Upper lobe of right lung (tissue), 1 donor: ENCODE data around the gene ZBTB44. TPM values are rescaled to one million over a fixed set of nuclear protein-coding genes. Genes with fewer than 3 reads are reported as not detected.

ENCODE experiments used
- ATAC-seq: fragments of 200-7000 bp; cut with Tn5 transposase; one replicate; pipeline ENCODE4 v1.9.1; 2020; ENCODE audit warnings: mild to moderate bottlenecking, moderate library complexity
- DNase-seq: peaks from one replicate; pipeline ENCODE4 v3.0.0-alpha.2; 2020
- H3K27ac ChIP-seq: fragments of 200-600 bp; one replicate; pipeline ENCODE4 v1.8.0; 2022
- H3K27me3 ChIP-seq: fragments of 200-600 bp; one replicate; pipeline ENCODE4 v1.8.0; 2022; ENCODE audit warnings: mild to moderate bottlenecking
- H3K36me3 ChIP-seq: fragments of 200-600 bp; one replicate; pipeline ENCODE4 v1.8.0; 2022
- H3K4me1 ChIP-seq: fragments of 200-600 bp; one replicate; pipeline ENCODE4 v1.8.0; 2022
- H3K4me3 ChIP-seq: fragments of 200-600 bp; one replicate; pipeline ENCODE4 v1.8.0; 2022; ENCODE audit warnings: mild to moderate bottlenecking
- H3K9me3 ChIP-seq: fragments of 200-600 bp; one replicate; pipeline ENCODE4 v1.8.0; 2022
- intact Hi-C: fragments of 100-400 bp; cut with DNase I; formaldehyde crosslinking; loops from one replicate; pipeline ENCODE4 v1.11.0; 2022
- total RNA-seq: library from RNA; stranded (reverse); fragmentation: NEBNext Ultra II Directional; extraction: Animal tissue kit (Norgen Biotek cat#: 25700); gene quantifications from one replicate; pipeline ENCODE4 v1.2.1, GENCODE V29; 2021
- TF ChIP-seq, protein P1 (sequence below): fragments of 200-600 bp; IDR thresholded peaks from one replicate; pipeline ENCODE4 v1.8.0; 2022; ENCODE audit warnings: antibody characterized with exemption
- donor health status: DM: no; HTN: yes; CAD: no; lungs with severe emphysema.

ZBTB44 gene
- total RNA-seq, 1 donor from 2014 or later: 52.9 TPM

DNA sequence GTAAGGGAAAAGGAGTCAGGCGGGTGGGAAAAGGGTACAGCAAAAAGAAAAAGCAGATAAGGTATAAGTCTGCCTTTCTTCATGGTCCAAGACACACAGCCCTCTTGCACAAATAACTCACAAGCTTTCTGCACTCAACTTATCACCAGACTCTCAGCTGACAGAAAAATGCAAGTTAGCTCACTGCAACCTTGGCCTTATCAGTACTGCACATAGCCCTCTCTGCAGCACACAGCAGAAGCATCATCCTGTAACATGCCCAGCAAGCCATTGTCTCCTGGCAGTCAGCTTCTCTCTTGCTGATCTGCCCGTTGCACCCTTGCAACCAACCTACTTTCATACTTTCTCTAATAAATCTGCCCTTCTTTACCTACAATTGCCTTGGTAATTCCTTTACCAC lies 5.8 kb downstream of the ZBTB44 start:
- DNase-seq (no peak), ATAC-seq (no peak)
- Histone ChIP-seq H3K4me1 (peaks cover 22% of the 10 kb centered on the region), H3K4me3 (no peak overlapping the region), H3K36me3 (no peaks in the 10 kb centered on the region), H3K9me3 (no peaks in the 10 kb centered on the region), H3K27me3 (no peaks in the 10 kb centered on the region), H3K27ac (no peak overlapping the region)
- intact Hi-C loops: no loop called here
- TF ChIP-seq, protein P1, sequence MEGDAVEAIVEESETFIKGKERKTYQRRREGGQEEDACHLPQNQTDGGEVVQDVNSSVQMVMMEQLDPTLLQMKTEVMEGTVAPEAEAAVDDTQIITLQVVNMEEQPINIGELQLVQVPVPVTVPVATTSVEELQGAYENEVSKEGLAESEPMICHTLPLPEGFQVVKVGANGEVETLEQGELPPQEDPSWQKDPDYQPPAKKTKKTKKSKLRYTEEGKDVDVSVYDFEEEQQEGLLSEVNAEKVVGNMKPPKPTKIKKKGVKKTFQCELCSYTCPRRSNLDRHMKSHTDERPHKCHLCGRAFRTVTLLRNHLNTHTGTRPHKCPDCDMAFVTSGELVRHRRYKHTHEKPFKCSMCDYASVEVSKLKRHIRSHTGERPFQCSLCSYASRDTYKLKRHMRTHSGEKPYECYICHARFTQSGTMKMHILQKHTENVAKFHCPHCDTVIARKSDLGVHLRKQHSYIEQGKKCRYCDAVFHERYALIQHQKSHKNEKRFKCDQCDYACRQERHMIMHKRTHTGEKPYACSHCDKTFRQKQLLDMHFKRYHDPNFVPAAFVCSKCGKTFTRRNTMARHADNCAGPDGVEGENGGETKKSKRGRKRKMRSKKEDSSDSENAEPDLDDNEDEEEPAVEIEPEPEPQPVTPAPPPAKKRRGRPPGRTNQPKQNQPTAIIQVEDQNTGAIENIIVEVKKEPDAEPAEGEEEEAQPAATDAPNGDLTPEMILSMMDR: no peak

DNA sequence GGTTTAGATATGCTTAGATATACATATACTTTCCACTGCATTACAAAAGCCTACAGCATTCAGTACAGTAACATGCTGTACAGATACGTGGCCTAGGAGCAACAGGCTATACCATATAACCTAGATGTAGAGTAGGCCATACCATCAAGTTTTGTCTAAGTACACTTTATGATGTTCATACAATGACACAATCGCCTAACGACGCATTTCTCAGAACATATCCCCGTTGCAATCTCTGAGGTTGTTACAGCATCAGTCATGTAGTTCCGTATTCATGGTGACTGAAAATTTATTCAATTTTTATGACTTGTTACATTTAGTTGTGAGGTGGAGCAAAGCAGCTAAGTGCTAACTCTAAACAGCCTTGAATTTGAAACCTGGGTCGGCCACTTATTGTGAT lies 6.7 kb downstream of the ZBTB44 start:
- Histone ChIP-seq H3K27me3 (no peaks in the 10 kb centered on the region), H3K27ac (no peak overlapping the region), H3K4me1 (peaks cover 22% of the 10 kb centered on the region), H3K9me3 (no peaks in the 10 kb centered on the region), H3K4me3 (no peak overlapping the region), H3K36me3 (no peaks in the 10 kb centered on the region)
- intact Hi-C loops: no loop called here
- TF ChIP-seq, protein P1: no peak
- DNase-seq (no peak), ATAC-seq (no peak)

DNA sequence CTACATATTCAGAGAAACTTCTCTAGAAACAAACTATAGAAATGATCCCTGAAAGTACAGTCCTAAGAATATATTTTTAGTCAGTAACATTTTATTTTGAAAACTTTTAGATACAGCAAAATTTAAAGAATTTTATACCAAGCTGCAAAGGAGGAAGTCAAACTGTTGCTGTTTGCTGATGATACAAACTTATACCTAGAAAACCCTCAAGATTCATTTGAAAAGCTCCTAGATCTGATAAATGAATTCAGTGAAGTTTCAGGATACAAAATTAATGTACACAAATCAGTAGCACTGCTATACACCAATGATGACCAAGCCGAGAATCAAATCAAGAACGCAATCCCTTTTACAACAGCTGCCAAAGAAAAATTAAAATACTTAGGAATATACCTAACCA lies 10.1 kb downstream of the ZBTB44 start:
- intact Hi-C loops: no loop called here
- ATAC-seq (no peak), DNase-seq (no peak)

DNA sequence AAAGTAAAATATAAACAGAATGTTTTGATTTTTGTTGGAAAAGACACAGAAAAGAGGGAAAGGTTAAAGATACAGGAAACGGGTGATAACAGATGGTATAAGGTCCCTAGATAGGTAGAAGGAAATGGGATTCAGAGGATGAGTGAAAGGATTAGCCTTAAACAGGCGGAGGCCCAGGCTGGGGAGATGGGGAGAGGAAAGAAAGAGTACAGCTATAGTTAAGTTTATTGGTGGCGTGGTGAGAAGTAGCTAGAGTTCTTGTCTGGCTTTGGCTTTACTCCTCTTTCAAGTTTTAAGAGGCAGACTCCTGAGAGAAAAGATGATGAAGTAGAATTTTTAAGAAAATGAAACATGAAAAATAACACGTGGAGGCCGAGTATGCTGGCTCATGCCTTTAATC lies 13.7 kb downstream of the ZBTB44 start:
- Histone ChIP-seq H3K27me3 (no peaks in the 10 kb centered on the region), H3K9me3 (no peaks in the 10 kb centered on the region), H3K36me3 (no peaks in the 10 kb centered on the region), H3K4me3 (no peak overlapping the region), H3K4me1 (peaks cover 8% of the 10 kb centered on the region), H3K27ac (no peak overlapping the region)
- ATAC-seq: no peak
- intact Hi-C loops: no loop called here
- TF ChIP-seq, protein P1: no peak
- DNase-seq: no peak

More for the DNA sequence above, 10.1 kb downstream of the ZBTB44 start:
- Histone ChIP-seq H3K27ac (no peak overlapping the region), H3K27me3 (no peaks in the 10 kb centered on the region), H3K9me3 (no peaks in the 10 kb centered on the region), H3K4me3 (no peak overlapping the region), H3K4me1 (peaks cover 8% of the 10 kb centered on the region), H3K36me3 (no peaks in the 10 kb centered on the region)
- TF ChIP-seq, protein P1: no peak

DNA sequence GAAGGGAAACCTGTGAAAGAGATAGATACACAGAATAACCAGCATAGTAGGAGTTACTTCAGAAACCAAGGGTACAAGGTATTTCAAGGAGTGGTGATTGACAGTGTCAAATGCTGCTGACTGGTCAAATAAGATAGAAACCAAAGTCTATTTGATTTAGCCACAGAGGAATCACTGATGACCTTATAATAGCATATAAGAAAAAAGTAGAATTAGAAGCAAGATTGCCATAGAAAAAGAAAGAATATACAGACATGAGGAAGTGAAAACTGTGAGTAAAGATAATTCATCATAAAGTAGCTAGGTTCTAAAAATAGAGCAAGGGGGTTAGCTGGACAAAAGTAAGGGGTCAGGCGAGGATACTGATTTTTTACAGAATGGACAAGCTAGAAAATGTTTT lies 14.2 kb downstream of the ZBTB44 start:
- Histone ChIP-seq H3K4me1 (peaks cover 8% of the 10 kb centered on the region), H3K4me3 (no peak overlapping the region), H3K36me3 (no peaks in the 10 kb centered on the region), H3K27me3 (no peaks in the 10 kb centered on the region), H3K9me3 (no peaks in the 10 kb centered on the region), H3K27ac (no peak overlapping the region)
- ATAC-seq (no peak), DNase-seq (no peak)
- TF ChIP-seq, protein P1: no peak
- intact Hi-C loops: no loop called here

DNA sequence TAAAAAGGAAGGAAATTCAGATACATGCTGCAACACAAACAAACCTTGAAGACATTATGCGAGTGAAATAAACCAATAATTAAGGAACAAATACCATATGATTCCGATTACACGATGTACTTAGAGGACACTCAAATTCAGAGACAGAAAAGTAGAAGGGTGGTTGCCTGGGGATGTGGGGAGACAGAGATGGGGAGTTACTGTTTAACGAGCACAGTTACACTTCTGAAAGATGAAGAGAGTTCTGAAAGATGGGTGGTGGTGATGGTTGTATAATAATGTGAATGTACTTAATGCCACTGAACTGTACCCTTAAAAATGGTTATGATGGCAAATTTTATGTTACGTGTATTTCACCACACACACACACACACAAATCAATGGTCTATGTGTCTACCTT lies 14.7 kb downstream of the ZBTB44 start:
- no peaks in the 10 kb centered on the region for H3K36me3 ChIP-seq
- ATAC-seq (no peak), DNase-seq (no peak)
- no peak overlapping the region for H3K4me3 ChIP-seq
- H3K27me3 ChIP-seq: no peaks in the 10 kb centered on the region
- intact Hi-C loops: no loop called here
- no peak overlapping the region for H3K27ac ChIP-seq
- H3K4me1 ChIP-seq: peaks cover 8% of the 10 kb centered on the region
- TF ChIP-seq, protein P1: no peak
- no peaks in the 10 kb centered on the region for H3K9me3 ChIP-seq
